HCT116 (cell line): Measurements from ENCODE around the gene ABR.

Experiments
- CTCF ChIP-seq, 3 experiments: fragments of 200-600 bp in 1 of 3; sonication (generic) in 1 of 3; IDR thresholded peaks in 2 of 3; conservative IDR thresholded peaks in 1 of 3; 2 replicates each; pipeline ENCODE4 v1.5.1; 2012 to 2017; ENCODE audit warnings: low read depth in 2 of 3, low read length in 2 of 3, antibody characterized with exemption in 1 of 3, borderline replicate concordance in 1 of 3, control low read depth in 1 of 3, mild to moderate bottlenecking in 1 of 3, mixed read lengths in 1 of 3, mixed run types in 1 of 3, moderate library complexity in 1 of 3; ENCODE audit not compliant: insufficient read depth in 1 of 3
- POLR2A ChIP-seq: IDR thresholded peaks from 2 replicates; pipeline ENCODE4 v1.7.0; 2011; ENCODE audit warnings: borderline replicate concordance; ENCODE audit not compliant: insufficient read depth, insufficient read length; ENCODE audit errors: extremely low read depth
- YY1 ChIP-seq: IDR thresholded peaks from 2 replicates; pipeline ENCODE4 v1.6.1; 2011; ENCODE audit warnings: low read length, low read depth, moderate library complexity, mild to moderate bottlenecking; ENCODE audit not compliant: insufficient replicate concordance; ENCODE audit errors: extremely low read depth

GRCh38 chr17:1227365-1227764, 47.6 kb upstream of the ABR start:
- TF ChIP-seq POLR2A: no peak
- no peak for TF ChIP-seq CTCF (IDR thresholded peaks at IDR 0.05 in 2 of 3, conservative IDR thresholded peaks at IDR 0.05 in 1 of 3; ENCODE audit: borderline replicate concordance in 1 of 3, insufficient read depth in 1 of 3, low read depth in 2 of 3, low read length in 2 of 3)
- TF ChIP-seq YY1: no peak
